Stimulated activated CD8-positive, alpha-beta memory T cell treated with anti-CD3 and anti-CD28 coated beads, Interleukin-15, amount 100 ng/mL, for 1 hour (primary cell): ENCODE results near the gene DUSP8.
"Not testable (repeated sequence)": the region's sequence is repeated elsewhere in the genome, so short reads cannot be mapped to it uniquely, and the experiment has no call there.

Experiments
- DNase-seq: peaks from one replicate; pipeline ENCODE4 v3.0.0-alpha.2; 2020; ENCODE audit warnings: low read depth

Gene DUSP8

GRCh38 chr11:1589191-1589963 is 17.3 kb upstream of the DUSP8 start:
- DNase-seq: not testable (repeated sequence)

GRCh38 chr11:1586699-1587098 is 14.6 kb upstream of the DUSP8 start:
- DNase-seq: no peak

- DNase-seq: not testable (repeated sequence)
Measured at GRCh38 chr11:1584661-1585370, 12.7 kb upstream of the DUSP8 start, which contains the start of gene KRTAP5-1. Gene KRTAP5-1, minus strand, starts transcription at chr11:1585283. Its CDS starts 34 bp downstream, at chr11:1585249.

- DNase-seq: not testable (repeated sequence)
Measured at GRCh38 chr11:1582909-1583308, 10.8 kb upstream of the DUSP8 start.

- DNase-seq: no peak
Measured at GRCh38 chr11:1581976-1582375, 9.9 kb upstream of the DUSP8 start.

- DNase-seq: no peak
Measured at GRCh38 chr11:1576825-1577224, 4.8 kb upstream of the DUSP8 start.

- DNase-seq: not testable (repeated sequence)
Measured at GRCh38 chr11:1575756-1576155, 3.7 kb upstream of the DUSP8 start.

GRCh38 chr11:1574933-1575242 is 2.8 kb upstream of the DUSP8 start:
- DNase-seq: no peak

GRCh38 chr11:1574238-1574932 is 2.3 kb upstream of the DUSP8 start:
- no peak for DNase-seq

- no peak for DNase-seq
Measured at GRCh38 chr11:1573903-1574237, 1.8 kb upstream of the DUSP8 start.

- no peak for DNase-seq
Measured at GRCh38 chr11:1573077-1573902, 1.2 kb upstream of the DUSP8 start.

- no peak for DNase-seq
Measured at GRCh38 chr11:1571760-1572196, 293 bp downstream of the DUSP8 start.

- no peak for DNase-seq
Measured at GRCh38 chr11:1570896-1571759, 943 bp downstream of the DUSP8 start.

- DNase-seq: no peak
Measured at GRCh38 chr11:1570531-1570895, 1.6 kb downstream of the DUSP8 start.

GRCh38 chr11:1570001-1570453 is 2.0 kb downstream of the DUSP8 start:
- no peak for DNase-seq

- no peak for DNase-seq
Measured at GRCh38 chr11:1569251-1569780, 2.8 kb downstream of the DUSP8 start.

GRCh38 chr11:1568441-1568911 is 3.6 kb downstream of the DUSP8 start:
- DNase-seq: no peak

- DNase-seq: no peak
Measured at GRCh38 chr11:1567721-1568100, 4.4 kb downstream of the DUSP8 start.

- no peak for DNase-seq
Measured at GRCh38 chr11:1567052-1567720, 4.9 kb downstream of the DUSP8 start.

GRCh38 chr11:1566381-1567051 is 5.6 kb downstream of the DUSP8 start:
- DNase-seq: no peak
